Gastrocnemius medialis (tissue), 4 donors: ENCODE results near the gene OPCML.

Experiments
- POLR2A ChIP-seq, 2 donors: fragments of 450-650 bp; IDR thresholded peaks; one replicate each; pipeline ENCODE4 v1.6.1; 2017; ENCODE audit warnings: antibody characterized with exemption in 2 of 2, mild to moderate bottlenecking in 2 of 2, moderate library complexity in 2 of 2
- TF ChIP-seq, protein P1 (sequence below), 5 experiments: fragments of 450-650 bp in 3 of 5; fragments of 200-600 bp in 2 of 5; sonication (generic) in 2 of 5; IDR thresholded peaks in 4 of 5; conservative IDR thresholded peaks in 1 of 5; 1 replicate in 4 of 5; 2 replicates in 1 of 5; pipeline ENCODE4 v1.5.1; 2016 to 2019; ENCODE audit warnings: antibody characterized with exemption in 5 of 5, mild to moderate bottlenecking in 3 of 5, moderate library complexity in 3 of 5

GRCh38 chr11:133522344-133522743 lies 10.0 kb downstream of the OPCML start:
- TF ChIP-seq, protein P1, sequence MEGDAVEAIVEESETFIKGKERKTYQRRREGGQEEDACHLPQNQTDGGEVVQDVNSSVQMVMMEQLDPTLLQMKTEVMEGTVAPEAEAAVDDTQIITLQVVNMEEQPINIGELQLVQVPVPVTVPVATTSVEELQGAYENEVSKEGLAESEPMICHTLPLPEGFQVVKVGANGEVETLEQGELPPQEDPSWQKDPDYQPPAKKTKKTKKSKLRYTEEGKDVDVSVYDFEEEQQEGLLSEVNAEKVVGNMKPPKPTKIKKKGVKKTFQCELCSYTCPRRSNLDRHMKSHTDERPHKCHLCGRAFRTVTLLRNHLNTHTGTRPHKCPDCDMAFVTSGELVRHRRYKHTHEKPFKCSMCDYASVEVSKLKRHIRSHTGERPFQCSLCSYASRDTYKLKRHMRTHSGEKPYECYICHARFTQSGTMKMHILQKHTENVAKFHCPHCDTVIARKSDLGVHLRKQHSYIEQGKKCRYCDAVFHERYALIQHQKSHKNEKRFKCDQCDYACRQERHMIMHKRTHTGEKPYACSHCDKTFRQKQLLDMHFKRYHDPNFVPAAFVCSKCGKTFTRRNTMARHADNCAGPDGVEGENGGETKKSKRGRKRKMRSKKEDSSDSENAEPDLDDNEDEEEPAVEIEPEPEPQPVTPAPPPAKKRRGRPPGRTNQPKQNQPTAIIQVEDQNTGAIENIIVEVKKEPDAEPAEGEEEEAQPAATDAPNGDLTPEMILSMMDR (IDR thresholded peaks at IDR 0.05 in 4 of 5, conservative IDR thresholded peaks at IDR 0.05 in 1 of 5): no peak
- TF ChIP-seq POLR2A (IDR thresholded peaks at IDR 0.05): no peak
